ENCODE data around the gene BCAS3.
"Not testable (repeated sequence)": the region's sequence is repeated elsewhere in the genome, so short reads cannot be mapped to it uniquely, and the experiment has no call there.

BCAS3 gene

DNA sequence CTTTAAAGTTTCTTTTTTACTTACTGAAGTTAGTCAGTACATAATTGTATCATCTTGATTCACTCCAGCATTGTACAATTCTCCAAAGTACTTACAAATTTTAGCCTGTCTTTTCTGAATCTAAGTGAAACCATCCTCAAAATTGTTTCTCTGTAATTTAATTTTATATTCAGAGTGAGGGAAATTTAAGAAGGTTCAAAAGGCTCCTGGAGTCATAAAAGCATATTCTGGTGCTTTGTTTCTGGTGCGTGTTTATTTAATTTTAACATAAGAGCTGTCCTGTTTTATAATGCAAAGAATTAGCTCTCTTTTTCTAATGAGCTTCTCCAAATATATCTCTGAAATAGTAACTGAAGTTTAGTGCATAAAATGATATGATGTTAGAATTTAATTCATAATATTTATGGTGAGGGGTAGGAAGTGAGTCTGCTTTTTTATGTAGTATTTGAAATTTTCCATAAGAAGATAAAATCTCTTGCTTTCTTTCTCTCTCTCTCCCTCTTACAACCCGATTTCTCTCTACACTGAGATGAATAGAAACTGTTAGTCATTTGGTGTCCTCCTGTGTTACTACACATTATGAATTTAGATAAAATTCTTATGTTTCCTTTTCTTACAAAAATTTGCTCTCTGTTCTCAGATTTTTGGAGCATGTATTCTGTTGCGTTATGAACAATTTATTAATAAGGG is 339.8 kb downstream of the BCAS3 start:
- no peak for DNase-seq

- DNase-seq: no peak
These were observed 341.3 kb downstream of the BCAS3 start for GRCh38 chr17:61018938-61019337.

DNA sequence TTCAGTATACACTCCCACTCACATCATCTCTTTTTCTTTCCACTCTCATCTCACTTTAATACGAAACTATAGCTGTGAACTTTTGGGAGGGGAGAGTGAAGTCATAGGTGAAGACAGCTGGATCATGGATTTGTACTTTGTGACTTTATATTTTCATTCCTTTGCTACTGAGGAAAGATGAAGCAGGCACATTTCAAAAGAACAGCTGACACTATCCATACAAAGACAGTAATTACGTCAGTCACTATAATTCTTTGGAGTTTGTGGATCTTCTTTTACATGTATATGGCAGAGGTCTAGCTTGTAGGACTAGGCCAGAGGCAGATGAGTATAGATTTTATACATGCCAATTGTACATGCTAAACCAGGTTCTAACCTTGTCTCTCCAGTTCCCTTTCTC is 346.3 kb downstream of the BCAS3 start:
- DNase-seq: no peak

DNA sequence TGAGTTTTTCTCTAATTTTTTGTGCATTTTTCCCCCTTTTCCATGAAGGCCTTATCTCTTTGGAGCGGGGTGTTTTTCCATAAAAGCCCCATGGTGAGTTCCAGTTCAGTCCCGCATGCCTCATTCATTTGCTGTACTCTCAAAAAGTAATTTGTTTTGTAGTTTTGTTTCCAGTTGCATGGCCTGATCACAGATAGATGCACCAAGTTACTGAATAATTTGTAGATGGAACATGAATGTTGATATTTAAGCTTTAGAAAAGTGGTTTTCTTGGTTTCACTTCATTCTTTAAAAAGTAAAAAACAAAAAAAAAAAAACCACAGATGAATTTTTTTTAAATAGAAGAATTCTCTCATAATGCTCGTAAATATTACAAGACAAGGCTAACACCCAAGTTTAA is 349.2 kb downstream of the BCAS3 start:
- DNase-seq: no peak

DNA sequence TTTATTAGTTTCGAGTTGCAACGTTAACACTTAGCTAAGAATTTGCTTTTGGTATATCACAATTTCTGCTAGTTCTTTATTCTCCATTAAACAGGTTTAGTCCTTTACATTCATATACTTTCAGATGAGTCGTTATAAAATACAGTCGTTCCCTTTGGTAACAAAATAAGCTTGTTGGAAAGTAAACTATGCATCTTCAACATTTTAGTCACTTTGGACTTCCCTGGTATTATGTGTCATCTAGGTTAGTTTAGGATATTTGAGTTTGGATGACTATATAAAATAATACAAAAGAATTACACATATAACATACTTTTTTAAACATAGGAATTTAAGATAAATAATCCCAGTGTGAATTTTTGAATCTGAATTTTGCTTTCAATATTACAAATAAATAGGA is 351.5 kb downstream of the BCAS3 start:
- DNase-seq: no peak

DNA sequence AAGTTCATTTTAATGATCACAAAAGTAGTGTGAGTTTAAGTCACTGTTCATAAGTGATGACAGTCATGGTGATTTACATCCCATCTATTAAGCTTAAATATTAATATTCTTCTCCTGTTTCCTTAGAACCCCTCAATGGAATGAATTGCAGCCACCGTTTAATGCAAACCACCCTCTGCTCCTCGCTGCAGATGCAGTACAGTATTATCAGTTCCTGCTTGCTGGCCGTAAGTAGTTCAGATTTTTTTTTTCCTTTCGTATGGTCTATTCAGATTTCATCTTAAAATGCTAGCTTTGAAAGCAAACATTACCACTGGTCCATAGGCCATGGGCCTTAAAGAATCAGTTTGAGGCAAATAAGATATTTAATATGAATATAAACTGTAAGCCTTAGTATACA is 363.0 kb downstream of the BCAS3 start:
- DNase-seq: no peak

GRCh38 chr17:61042348-61042747 is 364.7 kb downstream of the BCAS3 start:
- DNase-seq: not testable (repeated sequence)

DNA sequence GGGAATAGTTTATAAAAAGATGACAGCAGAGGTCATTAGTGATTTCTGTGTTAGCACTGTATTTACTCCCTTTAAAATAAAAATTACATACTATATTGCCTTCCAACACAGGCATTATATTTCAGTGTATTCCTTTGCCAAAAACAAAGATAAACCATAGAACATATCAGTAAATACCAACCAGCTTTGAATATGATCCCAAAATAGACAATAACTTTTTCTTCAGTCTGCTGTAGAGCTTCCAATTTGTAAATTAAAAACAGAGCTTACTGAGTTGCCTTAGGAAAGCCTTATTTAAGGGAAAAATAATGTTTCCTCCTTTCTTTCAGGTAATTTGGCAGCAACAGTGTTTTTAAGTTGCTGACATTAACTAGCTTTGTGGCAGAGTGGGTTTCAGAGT is 369.9 kb downstream of the BCAS3 start:
- no peak for DNase-seq

DNA sequence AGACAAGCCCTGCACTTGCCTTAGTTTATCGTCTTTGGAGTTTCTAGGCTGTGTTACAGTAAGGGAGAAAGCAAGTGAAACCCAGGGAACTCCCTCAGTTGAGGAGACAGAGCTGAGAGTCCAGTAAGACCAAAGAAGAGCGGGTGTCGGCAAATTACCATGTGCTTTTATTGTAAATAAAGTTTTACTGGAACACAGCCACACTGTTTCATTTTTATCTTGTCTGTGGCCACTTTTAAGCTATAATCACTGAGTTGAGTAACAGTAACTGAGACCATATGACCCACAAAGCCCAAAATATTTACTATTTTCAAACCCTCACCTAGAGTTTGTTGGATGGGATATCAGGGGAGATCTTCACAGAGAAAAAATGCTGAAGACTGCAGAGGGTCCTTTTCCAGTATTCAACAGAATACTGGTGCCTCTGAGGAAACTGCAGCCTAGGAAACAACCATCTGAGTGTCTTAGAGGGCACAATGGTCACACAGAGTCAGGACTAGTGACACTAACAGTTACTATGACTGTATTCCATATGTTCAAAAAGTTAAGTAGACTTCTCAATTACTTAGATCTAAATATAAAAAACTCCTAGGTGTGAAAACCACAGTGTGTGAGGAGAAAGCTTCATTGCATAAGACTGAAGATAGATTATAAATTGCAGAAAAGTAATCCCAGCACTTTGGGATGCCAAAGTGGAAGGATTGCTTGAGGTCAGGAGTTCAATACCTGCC is 370.9 kb downstream of the BCAS3 start:
- no peak for DNase-seq

GRCh38 chr17:61053469-61053868 is 375.8 kb downstream of the BCAS3 start:
- no peak for DNase-seq

- no peak for DNase-seq
These were observed 376.8 kb downstream of the BCAS3 start for GRCh38 chr17:61054436-61054835.

DNA sequence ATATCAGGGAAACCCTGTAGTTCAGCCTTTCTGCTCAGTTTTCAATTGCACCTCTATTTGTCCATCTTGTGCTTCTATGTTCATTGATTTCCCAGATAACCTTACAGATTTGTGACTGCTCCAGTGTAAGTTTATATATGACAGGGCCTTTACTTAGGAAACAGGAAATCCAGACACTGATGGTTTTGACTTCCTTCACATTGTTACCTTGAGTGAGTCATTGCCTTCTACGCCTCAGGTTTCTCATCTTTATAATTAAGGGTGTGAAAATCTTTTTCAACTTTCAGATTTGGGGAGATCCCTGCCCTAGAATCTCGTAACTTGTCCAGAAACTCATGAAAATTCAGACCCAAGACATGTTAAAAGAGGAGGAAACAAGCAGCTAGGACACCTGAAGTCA is 379.6 kb downstream of the BCAS3 start:
- DNase-seq: no peak

- no peak for DNase-seq
These were observed 380.4 kb downstream of the BCAS3 start for GRCh38 chr17:61058066-61058465.

- DNase-seq: no peak
These were observed 385.9 kb downstream of the BCAS3 start for GRCh38 chr17:61063528-61063927.

GRCh38 chr17:61064087-61064951 is 386.7 kb downstream of the BCAS3 start:
- no peak for DNase-seq

DNA sequence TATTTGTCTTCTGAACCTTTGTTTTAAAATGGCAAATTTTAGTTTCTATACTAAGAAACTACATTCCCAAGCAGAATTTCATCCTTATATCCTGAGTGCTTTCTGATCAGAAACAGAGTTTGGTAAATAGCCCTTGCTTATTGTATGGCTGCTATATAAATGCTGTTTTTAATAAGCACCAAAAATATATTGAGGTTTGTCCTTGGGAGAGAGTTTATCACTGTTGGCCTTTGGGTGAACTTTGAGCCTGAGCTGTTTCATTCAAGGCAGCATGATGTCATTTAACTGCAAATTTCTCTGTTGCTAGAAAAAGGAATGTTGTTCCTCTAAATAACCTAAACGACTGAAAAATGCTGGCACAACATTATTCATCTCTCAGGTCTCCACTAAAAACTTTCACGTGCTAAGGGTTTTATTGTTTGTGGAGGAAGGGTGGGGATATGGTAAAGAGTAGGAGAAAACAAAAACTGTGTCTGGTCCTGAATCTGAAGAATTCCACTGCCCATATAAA is 387.7 kb downstream of the BCAS3 start:
- no peak for DNase-seq

GRCh38 chr17:61066062-61066461 is 388.4 kb downstream of the BCAS3 start:
- no peak for DNase-seq

GRCh38 chr17:61070649-61071048 is 393.0 kb downstream of the BCAS3 start:
- DNase-seq: no peak

- no peak for DNase-seq
These were observed 395.0 kb downstream of the BCAS3 start for GRCh38 chr17:61072648-61073047.

GRCh38 chr17:61073131-61073530 is 395.5 kb downstream of the BCAS3 start:
- no peak for DNase-seq

DNA sequence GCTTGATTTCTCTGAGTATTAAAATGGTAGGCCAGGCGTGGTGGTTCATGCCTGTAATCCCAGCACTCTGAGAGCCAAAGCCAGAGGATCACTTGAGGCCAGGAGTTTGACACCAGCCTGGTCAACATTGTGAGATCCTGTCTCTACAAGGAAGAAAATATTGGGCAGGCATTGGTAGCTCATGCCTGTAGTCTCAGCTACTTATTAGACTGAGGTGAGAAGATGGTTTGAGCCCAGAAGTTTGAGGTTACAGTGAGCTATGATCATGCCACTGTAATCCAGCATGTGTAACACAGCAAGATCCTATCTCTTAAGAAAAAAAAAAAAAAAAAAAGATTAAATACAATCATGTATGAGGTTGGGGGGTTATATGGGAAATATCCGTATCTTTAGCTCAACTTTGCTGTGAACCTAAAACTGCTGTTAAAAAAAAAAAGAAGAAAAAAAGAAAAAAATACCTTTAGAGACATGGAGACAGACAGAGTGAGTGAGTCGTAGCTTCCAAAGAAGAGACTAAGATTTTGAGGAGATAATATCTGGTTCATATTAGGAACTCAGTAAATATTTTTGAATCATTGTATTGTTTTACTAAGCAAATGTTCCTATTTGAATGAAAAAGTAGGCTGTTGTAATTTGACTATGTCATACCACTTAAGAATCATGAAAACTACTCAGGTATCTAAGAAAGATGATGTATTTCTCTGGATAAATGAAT is 396.3 kb downstream of the BCAS3 start:
- DNase-seq: no peak

GRCh38 chr17:61075988-61076387 is 398.3 kb downstream of the BCAS3 start:
- no peak for DNase-seq

DNA sequence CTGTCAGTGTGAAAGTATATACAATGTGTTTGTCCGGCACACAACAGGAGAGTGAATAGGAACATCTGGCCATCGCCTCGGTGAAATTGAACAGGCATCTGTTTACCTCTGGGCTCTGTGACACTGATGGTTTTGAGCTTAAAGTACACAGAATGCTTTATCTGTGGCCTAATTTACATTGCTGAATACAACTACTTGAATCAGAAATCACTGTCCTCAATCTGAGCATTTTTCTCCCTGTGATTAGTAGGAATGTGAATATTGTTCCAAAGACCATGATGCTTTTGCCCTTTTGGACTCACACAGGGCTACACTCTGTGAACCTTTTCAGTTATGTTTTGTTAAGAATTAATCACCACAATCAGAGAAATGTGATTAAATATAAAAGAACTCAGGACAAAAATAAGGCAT is 399.0 kb downstream of the BCAS3 start:
- no peak for DNase-seq
